HEK293 (cell line): ENCODE measurements around the gene UBR4.

ENCODE experiments used
- CTCF ChIP-seq: fragments of 450-650 bp; formaldehyde crosslinking; IDR thresholded peaks from 2 replicates; pipeline ENCODE4 v1.5.1; 2016; ENCODE audit warnings: missing biosample characterization, missing genetic modification characterization
- PATZ1 ChIP-seq: fragments of 450-650 bp; formaldehyde crosslinking; IDR thresholded peaks from 2 replicates; pipeline ENCODE4 v1.5.1; 2016; ENCODE audit warnings: missing biosample characterization, missing genetic modification characterization
- SP2 ChIP-seq: fragments of 450-650 bp; formaldehyde crosslinking; IDR thresholded peaks from 2 replicates; pipeline ENCODE4 v1.5.1; 2016; ENCODE audit warnings: missing biosample characterization, missing genetic modification characterization
- ZBTB48 ChIP-seq: fragments of 450-650 bp; formaldehyde crosslinking; IDR thresholded peaks from 2 replicates; pipeline ENCODE4 v1.5.1; 2016; ENCODE audit warnings: missing biosample characterization, missing genetic modification characterization
- ZFP37 ChIP-seq: fragments of 450-650 bp; formaldehyde crosslinking; IDR thresholded peaks from 2 replicates; pipeline ENCODE4 v1.5.1; 2016; ENCODE audit warnings: missing biosample characterization, missing genetic modification characterization
- ZFP41 ChIP-seq: fragments of 450-650 bp; formaldehyde crosslinking; IDR thresholded peaks from 2 replicates; pipeline ENCODE4 v1.5.1; 2016; ENCODE audit warnings: missing biosample characterization, missing genetic modification characterization, borderline replicate concordance
- ZNF18 ChIP-seq: fragments of 450-650 bp; formaldehyde crosslinking; IDR thresholded peaks from 2 replicates; pipeline ENCODE4 v1.5.1; 2016; ENCODE audit warnings: missing biosample characterization, missing genetic modification characterization
- ZNF449 ChIP-seq: fragments of 450-650 bp; formaldehyde crosslinking; IDR thresholded peaks from 2 replicates; pipeline ENCODE4 v1.5.1; 2017; ENCODE audit warnings: missing biosample characterization, mild to moderate bottlenecking, missing genetic modification characterization, moderate library complexity

- no peak for TF ChIP-seq PATZ1
- no peak for TF ChIP-seq CTCF (tag by site-specific recombination)
- no peak for TF ChIP-seq ZFP37 (tag by site-specific recombination)
- TF ChIP-seq SP2 (tag by site-specific recombination), result no peak
- TF ChIP-seq ZBTB48 (tag by site-specific recombination), result no peak
- TF ChIP-seq ZNF449 (tag by site-specific recombination), result no peak
- TF ChIP-seq ZNF18, result no peak
- no peak for TF ChIP-seq ZFP41
These were observed 143.2 kb downstream of the UBR4 start for GRCh38 chr1:19066874-19067181.
